NCI-H2227 treated with DMSO at 0.1 percent for 48 hours (cell line): ENCODE measurements around the gene DLGAP1.

Experiments used
- DNase-seq: peaks from one replicate; lab custom pipeline; 2025; lab: John Stamatoyannopoulos, UW

The DLGAP1 gene

DNA sequence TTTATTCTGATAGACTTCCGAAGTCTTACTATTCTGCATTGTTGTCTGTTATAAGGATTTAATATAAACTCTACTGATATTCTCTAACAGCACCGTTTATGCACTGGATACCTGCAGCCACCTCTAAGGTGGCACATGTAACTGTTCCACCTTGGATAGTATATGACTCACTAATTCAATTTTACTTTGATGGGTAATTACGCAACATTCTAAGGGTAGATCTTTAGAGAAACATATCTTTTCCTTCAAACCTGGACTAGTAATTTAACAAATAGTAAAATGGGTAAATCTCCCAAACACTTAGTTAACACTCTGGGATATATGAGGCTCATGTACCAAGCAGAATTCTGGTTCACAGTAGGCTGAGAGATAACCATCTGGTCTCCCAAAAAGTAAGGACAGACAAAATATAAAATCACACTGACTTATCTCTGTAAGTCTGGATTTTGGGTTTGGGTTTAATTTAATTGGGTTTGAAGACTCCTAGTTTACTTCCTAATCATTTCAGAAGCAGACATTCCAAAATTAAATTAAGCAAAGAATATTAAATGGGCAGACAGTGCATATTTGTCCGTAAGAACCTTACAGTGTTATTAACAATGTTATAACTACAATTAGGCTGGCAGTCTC, 590.3 kb downstream of the DLGAP1 start:
- DNase-seq: no peak

- DNase-seq: no peak
These were observed 591.5 kb downstream of the DLGAP1 start for GRCh38 chr18:3863593-3863992.

DNA sequence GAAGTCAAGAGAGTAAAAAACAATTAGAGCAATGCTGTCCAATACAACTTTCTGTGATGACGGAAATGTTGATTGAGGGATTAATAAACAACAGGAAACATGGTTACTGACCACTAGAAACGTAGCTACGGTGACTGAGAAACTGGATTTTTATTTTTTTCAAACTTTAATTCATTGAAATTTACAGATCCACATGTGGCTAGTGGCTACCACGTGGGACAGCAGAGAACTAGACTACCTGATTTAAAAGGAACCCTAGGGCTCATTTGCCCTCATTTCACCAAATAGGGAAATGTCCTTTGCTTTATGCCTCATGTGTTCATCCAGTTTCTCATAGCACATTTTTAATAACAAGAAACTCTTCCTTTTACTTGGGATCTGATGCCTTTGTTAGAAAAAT, 592.1 kb downstream of the DLGAP1 start:
- no peak for DNase-seq

- no peak for DNase-seq
These were observed 593.6 kb downstream of the DLGAP1 start for GRCh38 chr18:3861495-3861894.

DNA sequence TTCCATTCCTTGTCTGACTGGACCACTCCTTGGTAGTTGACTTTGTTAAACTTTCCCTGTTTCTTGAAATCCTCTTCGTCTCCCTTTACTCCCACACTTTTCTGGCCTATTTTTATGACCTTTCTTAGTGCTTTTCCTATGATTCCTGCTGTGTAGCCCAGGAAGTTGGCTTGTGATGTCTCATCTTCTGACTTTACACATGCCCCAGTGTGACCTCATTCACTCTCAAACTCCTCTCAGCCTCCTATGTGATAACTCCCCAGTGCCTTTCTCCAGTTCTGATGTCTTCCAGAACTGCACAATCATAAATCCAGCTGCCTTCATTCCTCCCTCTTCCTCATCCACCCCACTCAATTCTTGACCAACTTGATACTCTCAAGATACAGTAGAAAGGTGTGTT, 597.6 kb downstream of the DLGAP1 start:
- DNase-seq: no peak

DNA sequence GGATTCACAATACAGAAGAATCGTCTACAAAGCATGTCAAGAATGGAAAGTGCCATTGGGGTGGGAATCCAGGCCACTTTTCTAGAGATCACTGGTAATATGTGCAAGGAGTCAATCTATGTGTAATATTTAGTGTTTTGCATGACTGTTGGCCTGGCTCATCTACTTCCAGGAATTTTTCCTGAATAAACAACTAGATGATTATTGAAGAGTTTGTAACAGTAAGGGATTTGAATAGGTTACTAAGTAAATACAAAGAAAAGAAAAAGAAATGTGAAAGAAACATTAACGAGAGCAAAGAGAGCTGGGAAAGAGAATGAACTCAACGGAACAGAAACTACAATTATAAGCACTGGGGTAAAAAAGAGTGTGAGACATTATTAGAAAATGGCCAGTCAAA, 599.1 kb downstream of the DLGAP1 start:
- no peak for DNase-seq

DNA sequence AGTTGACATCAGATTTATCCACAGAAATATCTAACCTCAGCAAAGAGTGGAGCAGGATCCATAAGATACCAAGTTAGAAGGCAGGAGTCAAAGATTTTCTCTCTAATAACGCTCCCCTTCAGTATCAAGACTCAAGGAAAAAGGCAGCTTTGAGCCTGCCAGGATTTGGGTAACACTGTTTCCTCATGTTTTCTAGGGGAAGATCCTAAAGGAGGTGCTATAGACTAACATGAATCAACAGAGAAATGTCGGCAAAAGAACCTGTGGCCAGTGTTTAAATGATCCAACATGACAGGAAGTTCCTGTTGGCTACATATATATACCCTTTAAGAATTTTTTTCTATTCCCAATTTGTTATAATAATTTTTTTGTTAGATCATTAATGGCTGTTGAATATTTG, 602.8 kb downstream of the DLGAP1 start:
- no peak for DNase-seq

DNA sequence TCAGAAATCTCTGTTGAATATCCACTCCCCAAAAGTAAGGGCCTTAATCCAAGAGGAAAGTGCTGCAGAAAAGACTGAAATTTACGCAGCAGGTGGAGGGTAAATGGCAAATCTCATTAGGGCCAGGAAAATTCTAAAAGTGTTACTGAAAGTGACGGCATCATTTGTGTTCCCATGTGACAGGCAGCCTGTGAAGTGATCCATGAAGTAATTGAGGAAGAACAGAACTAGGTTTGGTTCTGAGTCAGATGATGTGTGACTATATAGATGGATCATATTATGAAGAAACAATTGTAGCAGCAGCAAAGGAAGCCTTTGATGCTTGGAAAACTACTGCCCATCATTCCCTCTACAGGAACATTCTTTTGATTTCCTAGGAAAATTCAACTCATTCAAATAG, 603.9 kb downstream of the DLGAP1 start:
- DNase-seq: no peak

DNA sequence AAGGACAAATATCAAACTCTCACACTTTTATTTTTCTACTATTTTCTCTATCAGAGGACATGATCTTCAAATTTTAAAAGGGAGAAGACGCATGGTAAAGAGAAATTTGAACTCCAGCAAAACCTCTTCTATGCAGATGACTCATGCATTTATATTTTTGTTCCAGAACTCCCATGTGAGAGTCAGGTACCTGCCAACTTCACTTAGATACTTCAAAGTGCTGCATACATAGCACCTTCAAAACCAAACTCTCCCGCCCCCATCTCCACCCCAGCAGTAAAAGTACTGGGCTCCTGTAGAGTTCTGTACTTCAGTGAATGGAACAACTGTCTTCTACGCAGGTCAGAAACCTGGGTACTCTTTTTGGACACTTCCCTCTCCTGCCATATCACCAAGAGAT, 606.8 kb downstream of the DLGAP1 start:
- DNase-seq: no peak

DNA sequence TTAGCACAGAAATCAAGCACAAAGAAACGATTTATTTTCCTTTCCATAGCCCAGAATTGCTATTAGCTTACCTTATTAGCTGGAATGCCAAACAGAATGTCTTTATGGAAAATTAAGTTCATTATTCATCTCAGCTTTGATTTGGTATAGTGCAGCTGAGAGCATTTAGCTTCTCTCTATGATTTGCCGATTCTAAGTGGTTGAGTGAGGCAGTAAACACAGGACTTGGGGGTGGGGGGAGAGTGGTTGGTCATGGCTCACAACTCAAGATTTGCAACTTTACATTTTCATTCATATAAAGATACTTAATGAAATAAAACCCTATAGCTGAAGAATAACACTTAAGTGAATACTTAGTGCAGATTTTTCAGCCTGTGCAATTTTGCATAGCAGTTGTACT, 609.9 kb downstream of the DLGAP1 start:
- DNase-seq: no peak

DNA sequence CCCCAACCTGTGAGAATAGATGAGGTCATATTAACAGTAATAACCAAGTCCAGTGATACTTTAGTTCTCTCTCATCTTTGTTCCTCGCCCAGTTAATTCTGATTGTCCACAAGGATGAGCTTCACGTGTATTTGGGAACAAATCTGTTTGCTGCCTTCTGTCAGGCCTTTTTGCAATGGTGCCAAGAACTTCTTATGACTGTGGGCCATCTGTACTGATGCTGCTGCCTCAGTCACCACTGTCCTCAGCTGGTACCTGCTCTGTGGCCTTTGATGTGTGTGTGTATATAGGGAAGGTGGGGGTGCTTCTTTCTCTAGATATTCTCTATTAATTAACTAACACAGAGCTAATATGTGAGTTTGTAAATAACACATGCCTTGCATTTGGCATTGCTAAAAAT, 612.3 kb downstream of the DLGAP1 start:
- no peak for DNase-seq

GRCh38 chr18:3840766-3841165, 614.3 kb downstream of the DLGAP1 start:
- DNase-seq: no peak

GRCh38 chr18:3839581-3839981, 615.5 kb downstream of the DLGAP1 start:
- no peak for DNase-seq

GRCh38 chr18:3836483-3837335, 618.4 kb downstream of the DLGAP1 start:
- no peak for DNase-seq

- DNase-seq: no peak
These were observed 623.0 kb downstream of the DLGAP1 start for GRCh38 chr18:3832025-3832638.

GRCh38 chr18:3830604-3831003, 624.5 kb downstream of the DLGAP1 start:
- DNase-seq: no peak

DNA sequence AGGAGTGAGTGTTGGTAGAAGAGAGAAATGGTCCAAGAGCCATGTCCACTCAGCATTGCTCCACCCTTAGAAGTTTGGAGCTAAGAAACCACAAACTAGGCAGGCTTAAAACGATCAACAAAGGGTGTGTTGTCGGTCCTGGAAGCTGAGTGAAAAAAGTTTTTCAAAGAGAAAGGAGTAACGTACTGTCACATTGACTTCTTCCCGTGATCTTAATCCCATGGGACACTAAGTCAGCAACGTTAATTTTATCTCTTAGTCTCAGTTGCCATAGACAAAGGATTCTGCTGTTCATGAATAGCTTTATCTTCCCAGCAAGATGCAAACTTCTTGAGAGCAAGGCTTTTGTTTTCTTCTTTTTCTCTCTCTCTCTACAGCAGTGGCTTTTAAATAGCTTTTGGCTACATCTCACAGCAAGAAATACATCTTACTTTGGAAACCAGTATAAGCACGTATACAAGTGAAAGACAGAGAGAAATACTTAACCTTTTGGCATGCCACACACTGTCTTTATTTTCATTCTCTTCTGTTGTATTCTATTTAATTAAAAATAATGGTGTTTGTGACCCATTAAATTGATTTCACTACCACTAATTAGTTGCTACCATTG, 627.8 kb downstream of the DLGAP1 start:
- DNase-seq: no peak

- DNase-seq: no peak
These were observed 629.1 kb downstream of the DLGAP1 start for GRCh38 chr18:3826021-3826420.

GRCh38 chr18:3824101-3824500, 631.0 kb downstream of the DLGAP1 start:
- DNase-seq: no peak

- DNase-seq: no peak
These were observed 632.0 kb downstream of the DLGAP1 start for GRCh38 chr18:3823073-3823472.

DNA sequence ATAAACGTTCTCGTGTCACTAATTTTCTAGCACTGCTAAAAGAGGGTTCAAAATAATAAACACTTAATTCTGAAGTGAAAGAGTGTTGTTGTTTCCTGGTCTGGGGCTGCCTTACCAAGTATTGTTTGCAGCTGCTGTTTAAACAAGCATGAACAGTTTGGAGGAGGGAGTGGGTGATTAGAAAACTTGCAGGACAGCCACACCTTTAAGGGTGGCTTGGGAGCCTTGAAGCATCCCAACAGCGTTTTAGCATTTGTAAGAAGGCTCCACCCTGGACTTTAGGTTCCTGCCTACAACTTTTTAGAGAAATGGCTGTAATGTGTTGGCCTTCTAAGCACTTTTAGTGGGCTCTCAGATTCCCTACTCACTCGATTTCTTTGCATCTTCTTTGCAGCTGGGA, 633.6 kb downstream of the DLGAP1 start:
- no peak for DNase-seq

GRCh38 chr18:3819961-3820360, 635.1 kb downstream of the DLGAP1 start:
- DNase-seq: no peak
